GM18498 (cell line): ENCODE results near the gene SMARCC2.
A peak's percentile ranks its signal among the peaks of the same experiment; 100 is the strongest.
"Not testable (repeated sequence)": the region's sequence is repeated elsewhere in the genome, so short reads cannot be mapped to it uniquely, and the experiment has no call there.

Experiments
- ATAC-seq: cut with Tn5 transposase; IDR thresholded peaks from one replicate; pipeline ENCODE4 v1.9.1; 2021; ENCODE audit warnings: mild to moderate bottlenecking, moderate library complexity; ENCODE audit not compliant: unreplicated experiment

SMARCC2 gene

DNA sequence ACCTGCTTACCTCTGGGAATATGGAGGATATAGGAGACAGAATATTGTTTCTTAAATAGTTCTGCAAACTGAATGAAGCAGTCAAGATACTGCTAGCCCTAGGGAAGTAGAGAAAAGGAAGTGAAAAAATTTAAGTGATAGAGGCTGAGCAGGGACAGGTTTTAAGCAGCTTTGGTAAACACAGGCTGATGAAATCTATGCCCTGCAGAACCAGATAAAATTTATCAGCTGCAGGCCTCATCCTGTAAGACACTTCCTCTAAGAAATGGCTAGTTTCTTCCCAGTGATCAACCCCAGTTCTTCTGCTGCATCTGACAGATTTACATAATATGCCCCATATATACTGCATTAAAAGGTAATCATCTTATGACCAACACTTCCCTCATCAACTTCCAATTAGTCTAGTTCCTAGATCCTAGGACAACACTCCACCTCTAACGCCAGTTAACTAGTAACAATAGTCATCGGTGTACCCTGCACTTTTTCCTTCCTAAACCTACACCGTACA lies 62.5 kb downstream of the SMARCC2 start:
- ATAC-seq: no peak

DNA sequence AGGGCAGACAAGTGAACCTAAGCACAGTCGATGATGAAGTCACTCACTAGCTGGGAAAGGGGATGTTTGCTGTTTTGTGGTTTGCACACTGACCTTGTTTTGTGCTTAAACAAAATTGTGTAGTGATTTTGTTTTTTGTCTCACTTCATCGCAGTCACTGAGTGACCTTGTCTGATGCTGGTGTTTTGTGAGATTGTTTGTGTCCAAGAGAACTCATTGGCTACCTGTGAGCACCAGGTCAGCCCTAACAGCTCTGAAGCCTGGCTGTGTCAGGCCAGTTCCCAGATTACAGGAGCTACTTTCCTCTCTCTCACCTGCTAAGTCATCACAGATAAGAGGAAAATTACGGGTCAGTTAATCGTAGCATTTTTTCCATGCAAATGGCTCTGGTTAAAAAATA lies 65.2 kb downstream of the SMARCC2 start:
- ATAC-seq: no peak

DNA sequence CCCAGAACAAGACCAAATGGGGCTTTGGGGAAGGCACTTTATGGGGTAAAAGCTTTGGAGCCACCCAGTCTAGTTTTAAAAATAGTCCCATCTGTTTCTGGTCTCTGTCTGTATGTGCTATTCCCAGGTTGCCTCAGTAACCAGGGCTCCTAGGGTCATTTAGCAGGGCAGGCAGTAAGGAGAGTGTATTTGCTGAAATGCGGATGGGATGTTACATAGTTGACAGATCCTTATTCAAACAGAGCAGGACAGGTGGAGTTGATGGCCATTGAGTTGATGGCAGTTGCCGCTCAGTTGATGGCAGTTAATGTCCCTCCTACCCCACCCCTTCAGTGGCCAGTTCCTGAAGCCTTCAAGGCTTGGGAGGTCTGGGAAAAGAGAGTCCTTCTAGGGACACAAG lies 66.6 kb downstream of the SMARCC2 start:
- no peak for ATAC-seq

DNA sequence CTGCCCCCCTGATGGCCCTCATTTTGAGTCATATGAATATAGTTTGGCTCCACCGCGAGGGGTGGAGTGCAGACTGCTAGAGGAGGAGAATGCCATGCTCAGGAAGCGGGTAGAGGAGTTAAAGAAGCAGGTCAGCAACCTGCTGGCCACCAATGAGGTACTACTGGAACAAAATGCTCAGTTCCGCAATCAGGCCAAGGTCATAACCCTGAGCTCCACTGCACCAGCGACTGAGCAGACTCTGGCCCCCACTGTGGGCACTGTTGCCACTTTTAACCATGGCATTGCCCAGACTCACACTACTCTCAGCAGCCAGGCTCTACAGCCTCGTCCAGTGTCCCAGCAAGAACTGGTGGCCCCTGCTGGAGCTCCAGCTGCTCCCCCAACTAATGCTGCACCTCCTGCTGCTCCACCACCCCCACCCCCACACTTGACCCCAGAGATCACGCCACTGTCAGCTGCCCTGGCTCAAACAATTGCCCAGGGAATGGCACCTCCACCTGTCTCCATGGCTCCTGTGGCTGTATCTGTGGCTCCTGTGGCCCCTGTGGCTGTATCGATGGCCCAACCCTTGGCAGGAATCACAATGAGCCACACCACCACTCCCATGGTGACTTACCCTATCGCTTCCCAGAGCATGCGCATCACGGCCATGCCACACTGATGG lies 67.9 kb downstream of the SMARCC2 start:
- ATAC-seq: no peak

DNA sequence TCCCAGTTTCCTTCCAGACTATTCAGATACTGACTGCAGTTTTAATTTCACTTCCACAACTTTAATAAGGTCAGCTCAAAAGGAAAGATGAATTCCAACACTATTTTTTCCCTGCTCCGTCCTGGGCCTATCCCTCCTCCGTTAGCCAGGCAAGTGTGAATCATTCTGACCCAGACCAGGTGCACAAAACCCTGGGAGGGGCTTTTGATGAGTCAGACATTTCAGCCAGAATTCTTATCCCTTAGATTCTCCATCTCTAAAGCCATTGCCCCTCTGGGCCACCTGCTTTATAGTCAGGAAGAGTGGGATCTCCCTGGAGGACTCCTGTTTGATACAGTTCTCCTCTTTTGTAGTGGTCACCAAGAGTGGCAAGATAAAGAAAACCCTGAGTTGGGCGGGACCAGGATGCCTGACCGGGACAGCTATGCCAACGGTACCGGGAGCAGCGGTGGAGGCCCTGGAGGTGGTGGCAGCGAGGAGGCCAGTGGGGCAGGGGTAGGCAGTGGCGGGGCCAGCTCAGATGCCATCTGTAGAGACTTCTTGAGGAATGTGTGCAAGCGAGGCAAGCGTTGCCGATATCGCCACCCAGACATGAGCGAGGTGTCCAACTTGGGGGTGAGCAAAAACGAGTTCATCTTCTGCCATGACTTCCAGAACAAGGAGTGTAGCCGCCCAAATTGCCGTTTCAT lies 69.0 kb downstream of the SMARCC2 start:
- ATAC-seq: no peak

DNA sequence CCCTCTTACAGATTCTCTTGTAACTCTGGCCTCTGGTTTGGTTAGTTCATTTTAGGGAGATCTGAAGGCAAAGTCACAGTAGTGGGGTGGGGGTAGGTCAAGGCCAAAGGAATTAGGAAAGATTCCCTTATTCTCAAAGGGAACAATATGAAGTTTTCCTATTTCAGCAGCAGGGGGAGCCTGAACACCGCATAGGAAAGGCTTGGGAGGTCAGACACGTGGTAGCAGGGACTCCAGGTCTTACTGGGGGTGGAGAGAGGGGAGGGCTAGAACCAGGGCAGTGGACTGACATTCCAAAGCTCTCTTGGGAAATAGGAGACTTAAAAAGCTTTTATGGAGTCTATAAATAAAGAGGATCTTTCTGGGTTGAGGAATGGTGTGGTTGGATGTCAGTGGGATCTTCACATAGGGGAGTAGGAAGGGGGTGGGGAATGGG lies 69.9 kb downstream of the SMARCC2 start:
- no peak for ATAC-seq

DNA sequence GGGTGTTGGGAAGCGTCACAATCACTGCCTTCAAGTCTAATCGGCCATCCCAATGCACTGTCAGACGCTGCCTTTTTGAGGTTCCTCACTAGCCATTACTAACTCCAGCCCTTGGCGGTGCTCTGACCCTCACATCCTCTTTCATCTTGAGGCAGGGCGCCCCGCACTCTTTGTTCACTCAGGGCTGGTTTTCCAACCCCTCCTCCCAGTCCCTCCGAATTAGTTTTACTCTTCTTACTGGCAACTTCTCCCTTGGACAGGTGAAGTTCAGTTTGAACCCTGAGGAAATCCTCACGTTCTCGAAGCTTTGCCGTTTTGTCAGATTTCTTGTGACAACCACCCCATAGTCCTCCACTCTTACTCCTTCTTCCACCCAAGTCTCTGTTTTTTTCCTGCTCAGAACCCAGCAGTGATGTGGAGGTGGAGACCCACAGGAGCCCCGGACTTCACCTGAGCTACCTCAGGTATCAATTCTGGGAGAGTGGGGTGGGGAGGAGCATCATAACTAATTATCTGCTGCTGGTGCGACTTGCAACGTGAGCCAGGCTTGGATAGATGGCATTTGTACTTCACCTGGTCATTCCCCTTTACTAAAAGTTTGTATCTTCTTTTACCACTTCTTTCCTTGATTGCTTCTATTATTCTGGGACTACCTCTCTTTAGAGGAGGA lies 70.5 kb downstream of the SMARCC2 start:
- ATAC-seq: no peak

DNA sequence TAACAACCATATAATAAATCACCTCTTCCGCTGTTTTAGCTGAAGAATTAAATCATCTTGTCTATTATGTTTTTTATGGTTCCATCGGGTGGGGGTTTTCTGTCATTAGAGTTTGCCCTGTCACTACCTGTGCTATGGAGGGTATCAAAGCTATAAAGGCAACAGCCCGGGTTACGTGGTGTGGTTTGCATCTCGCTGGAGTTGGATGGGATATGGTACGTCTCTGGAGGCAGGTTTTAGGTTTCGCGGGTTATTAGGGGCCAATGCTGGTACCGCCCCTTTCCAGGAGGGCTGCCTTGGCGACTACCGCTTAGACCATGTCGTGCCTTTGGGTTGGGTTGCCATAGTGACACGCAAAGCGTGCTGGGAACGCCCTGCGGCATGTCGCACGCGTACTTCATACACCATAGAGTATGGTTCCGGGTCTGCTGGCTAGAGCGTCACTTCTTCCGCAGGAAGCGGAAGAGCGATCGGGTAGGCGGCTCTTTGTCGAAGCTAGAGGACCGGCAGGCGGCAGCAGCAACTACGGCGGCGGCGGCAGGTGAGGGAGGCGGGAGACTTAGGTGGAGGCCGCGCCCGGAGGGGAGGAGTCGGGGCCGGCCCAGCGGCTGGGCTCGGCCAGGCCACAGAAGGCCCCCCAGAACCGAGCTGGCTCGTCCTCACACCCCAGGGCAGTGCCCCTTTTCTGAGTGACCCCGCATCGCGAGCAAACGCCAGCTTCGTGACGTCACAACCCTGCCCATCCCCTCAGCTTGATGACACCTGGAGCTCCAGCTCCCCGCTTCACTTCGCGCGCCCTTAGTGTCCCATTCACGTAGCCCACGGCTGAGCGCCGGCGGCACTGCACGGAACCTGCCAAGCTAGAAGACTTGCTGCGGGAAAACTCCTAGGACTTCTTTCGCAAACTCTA lies 71.2 kb downstream of the SMARCC2 start, which contains the start of gene ZC3H10:
ZC3H10 (plus strand) TSS at position 489 of the 910 bp plus-strand sequence. CDS start 2,297 bp downstream, outside the sequence.
- ATAC-seq: peak; percentile 79

DNA sequence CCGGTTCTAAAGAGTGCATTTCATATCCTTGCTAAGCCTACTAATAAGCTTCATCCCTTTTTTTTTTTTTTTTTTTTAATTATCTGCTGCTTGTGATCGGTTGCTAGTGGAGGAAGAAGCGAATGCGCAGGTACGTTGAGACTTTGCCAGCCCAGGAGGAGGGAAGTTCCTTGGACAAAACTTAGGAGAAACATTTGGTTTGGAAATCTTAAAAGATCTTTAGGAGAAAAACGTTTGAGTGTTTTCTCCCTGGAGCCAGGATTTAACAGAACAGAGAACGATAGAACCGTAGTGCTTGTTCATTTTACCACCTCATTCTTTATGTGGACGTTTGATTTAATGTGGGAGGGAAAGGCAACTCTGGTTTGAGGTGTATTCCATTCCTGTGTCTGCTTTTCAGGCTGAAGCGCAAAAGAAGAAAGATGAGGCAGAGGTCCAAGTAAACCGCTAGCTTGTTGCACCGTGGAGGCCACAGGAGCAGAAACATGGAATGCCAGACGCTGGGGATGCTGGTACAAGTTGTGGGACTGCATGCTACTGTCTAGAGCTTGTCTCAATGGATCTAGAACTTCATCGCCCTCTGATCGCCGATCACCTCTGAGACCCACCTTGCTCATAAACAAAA lies 72.1 kb downstream of the SMARCC2 start:
- ATAC-seq: not testable (repeated sequence)

DNA sequence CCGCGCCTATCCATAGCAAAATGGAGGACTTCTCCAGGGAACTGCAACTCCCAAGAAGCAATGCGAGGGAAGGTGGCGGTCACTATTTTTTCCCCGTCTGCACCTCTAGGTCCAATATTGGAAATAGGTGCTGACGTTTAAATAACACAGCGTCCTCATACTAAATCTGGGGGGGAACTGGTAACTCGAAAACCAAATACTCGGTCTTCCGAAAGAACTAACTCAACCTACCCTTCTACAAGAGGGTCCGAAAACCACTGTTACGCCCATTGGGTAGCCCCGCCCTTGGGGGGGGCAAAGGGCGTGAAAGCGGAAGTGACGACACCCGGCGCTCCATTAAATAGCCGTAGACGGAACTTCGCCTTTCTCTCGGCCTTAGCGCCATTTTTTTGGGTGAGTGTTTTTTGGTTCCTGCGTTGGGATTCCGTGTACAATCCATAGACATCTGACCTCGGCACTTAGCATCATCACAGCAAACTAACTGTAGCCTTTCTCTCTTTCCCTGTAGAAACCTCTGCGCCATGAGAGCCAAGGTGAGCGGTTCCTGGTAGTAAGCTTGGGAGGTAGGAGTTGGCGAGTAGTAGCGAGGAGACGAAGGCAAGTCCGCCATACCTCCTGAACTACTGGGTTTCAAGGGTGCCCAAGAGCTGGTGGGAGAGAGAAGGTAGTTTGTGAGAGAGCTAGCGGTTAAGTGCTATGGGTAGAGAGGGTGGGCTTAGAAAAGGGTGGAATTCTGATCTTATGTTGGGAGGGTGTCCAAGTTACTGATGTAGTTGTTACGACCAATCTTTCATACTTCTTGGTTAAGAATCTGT lies 72.8 kb downstream of the SMARCC2 start, which contains the start of gene RPL41:
RPL41 (plus strand) TSS at position 367 of the 815 bp plus-strand sequence.
- peak; percentile 52 for ATAC-seq

DNA sequence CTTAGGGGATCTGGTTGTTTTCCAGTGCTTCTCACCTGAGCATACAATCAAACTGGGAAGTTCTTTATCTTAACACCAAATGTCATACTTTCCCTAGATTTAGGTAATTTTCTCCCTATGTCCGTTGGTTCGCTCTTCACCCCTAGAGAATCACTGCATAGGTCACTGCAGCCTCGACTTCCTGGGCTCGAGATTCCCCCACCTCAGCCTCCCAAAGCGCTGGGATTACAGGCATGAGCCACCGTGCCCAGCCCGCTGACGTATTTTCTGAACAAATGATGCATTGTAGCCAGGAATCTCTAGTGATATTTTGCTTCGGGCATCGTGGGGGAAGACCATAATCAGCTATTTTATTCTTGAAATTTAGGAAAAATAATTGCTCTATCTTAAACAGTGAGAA lies 74.0 kb downstream of the SMARCC2 start:
- no peak for ATAC-seq

DNA sequence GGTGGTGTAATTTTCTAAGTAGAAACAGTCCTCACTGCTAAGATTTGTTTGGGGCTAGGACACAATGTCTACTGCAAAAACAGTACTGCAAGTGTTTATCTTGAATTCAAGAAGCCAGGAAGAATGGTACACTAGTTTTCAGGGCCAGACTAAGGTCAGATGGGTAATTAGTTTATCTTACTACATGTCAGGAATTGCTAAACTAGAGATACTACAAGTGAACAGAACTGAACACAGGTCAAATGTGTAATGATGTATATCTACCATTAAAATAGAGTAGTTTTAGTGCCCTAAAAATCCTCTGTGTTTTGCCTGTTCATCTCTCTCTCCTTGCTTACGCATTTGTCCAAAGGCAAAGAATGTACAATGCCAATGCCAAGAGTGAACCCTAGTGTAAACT lies 75.2 kb downstream of the SMARCC2 start:
- no peak for ATAC-seq
